Testis (tissue), 2 donors: ENCODE data around the gene SARDH.

Experiments used
- CTCF ChIP-seq, 3 experiments: fragments of 450-650 bp in 2 of 3; fragments of 200-600 bp in 1 of 3; sonication (generic) in 1 of 3; IDR thresholded peaks; one replicate each; pipeline ENCODE4 v1.5.1; 2016 to 2019; ENCODE audit warnings: antibody characterized with exemption in 3 of 3, mild to moderate bottlenecking in 2 of 3, moderate library complexity in 1 of 3
- POLR2A ChIP-seq: fragments of 450-650 bp; IDR thresholded peaks from one replicate; pipeline ENCODE4 v1.6.1; 2017; ENCODE audit warnings: antibody characterized with exemption, mild to moderate bottlenecking, moderate library complexity

- no peak for TF ChIP-seq CTCF (IDR thresholded peaks at IDR 0.05)
- TF ChIP-seq POLR2A: no peak
Observed at GRCh38 chr9:133768371-133768858, 30.3 kb upstream of the SARDH start.
